ENCODE data around the gene DDAH2. TPM values are rescaled to one million over a fixed set of nuclear protein-coding genes. Genes with fewer than 3 reads are reported as not detected.

DDAH2 gene
- polyA plus RNA-seq, 1 donor from 2014 or later = 386 TPM

DNA sequence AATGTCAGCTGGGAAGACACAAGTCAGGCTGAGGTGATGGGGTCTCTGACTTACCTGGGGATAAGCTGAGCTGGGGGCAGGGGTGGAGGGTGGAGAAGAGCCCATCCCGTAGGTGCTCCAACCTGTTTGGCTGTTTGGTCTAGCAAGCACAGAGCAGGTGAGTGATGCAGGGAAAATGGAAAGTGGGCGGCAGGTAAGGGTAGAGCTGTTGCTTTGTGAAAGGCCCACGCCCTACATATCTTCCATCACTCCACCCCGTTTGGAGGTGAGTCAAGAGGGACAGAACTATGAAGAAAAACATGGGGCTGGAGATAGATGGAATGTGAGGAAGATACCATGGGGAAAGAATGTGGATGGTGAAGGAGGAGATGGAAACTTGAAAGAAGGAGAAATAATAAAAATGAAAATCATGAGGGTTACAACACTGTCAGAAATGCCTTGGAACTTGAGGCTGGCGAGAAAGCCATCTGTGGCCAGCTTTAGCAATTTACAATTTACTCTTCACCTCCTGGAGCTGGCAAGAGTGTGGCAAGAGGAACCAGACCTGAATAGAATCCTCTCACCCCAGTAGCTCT, 8.8 kb downstream of the DDAH2 start:
- Histone ChIP-seq H3K27me3 (ENCODE audit: insufficient read depth, low read depth, low read length) (no peaks in the 10 kb centered on the region), H3K4me2 (ENCODE audit: low read length) (no peak overlapping the region), H3K9me2 (ENCODE audit: insufficient read depth, low read length) (no peaks in the 10 kb centered on the region), H3K36me3 (ENCODE audit: insufficient read depth, low read length) (no peaks in the 10 kb centered on the region), H3K27ac (ENCODE audit: low read length) (no peak overlapping the region), H3F3A (ENCODE audit: insufficient read depth, low read length, poor library complexity, severe bottlenecking) (no peaks in the 10 kb centered on the region), H3K79me2 (replicated peaks; ENCODE audit: insufficient read depth, low read length) (no peaks in the 10 kb centered on the region), H2AFZ (ENCODE audit: low read depth, low read length) (no peak overlapping the region), H4K20me1 (ENCODE audit: insufficient read depth) (no peaks in the 10 kb centered on the region), H3K9me3 (ENCODE audit: low read length) (no peaks in the 10 kb centered on the region), H3K9ac (ENCODE audit: low read length) (no peak overlapping the region), H3K4me3 (ENCODE audit: low read length) (no peak overlapping the region)
- TF ChIP-seq EZH2 (IDR thresholded peaks at IDR 0.05; ENCODE audit: borderline replicate concordance, insufficient read depth, low read length, poor library complexity, severe bottlenecking) (no peak), TAF1 (IDR thresholded peaks at IDR 0.05; ENCODE audit: low read depth) (no peak), SMC3 (conservative IDR thresholded peaks at IDR 0.05; ENCODE audit: poor library complexity) (no peak), POLR2AphosphoS5 (IDR thresholded peaks at IDR 0.05) (no peak), EP300 (conservative IDR thresholded peaks at IDR 0.05; ENCODE audit: poor library complexity, severe bottlenecking) (no peak), MXI1 (conservative IDR thresholded peaks at IDR 0.05; ENCODE audit: poor library complexity, severe bottlenecking) (no peak)

DNA sequence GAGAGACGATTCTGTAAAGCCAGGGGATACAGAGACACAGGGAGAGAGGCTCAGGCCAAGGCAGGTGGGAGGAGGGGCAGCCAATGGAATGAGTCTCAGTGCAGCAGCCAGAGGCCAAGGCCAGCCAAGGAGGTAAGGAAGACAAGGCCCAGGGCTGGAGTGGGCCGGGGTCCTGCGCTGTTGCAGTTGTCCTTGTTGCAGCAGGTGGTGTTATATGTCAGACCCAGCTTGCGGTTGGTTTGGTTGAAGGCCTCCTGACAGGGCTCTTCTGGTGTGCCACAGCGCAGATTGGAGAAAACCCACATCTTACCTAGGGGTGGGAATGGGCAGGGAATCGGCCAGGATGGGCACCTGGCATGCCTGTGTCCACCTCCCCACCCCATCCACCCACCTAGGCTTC, 10.1 kb downstream of the DDAH2 start:
- no peak overlapping the region for H3K4me3 ChIP-seq (ENCODE audit: low read length)
- H3K27ac ChIP-seq (ENCODE audit: low read length) = no peak overlapping the region
- H3K9me2 ChIP-seq (ENCODE audit: insufficient read depth, low read length) = no peaks in the 10 kb centered on the region
- H3K27me3 ChIP-seq (ENCODE audit: insufficient read depth, low read depth, low read length) = no peaks in the 10 kb centered on the region
- H3K79me2 ChIP-seq (replicated peaks; ENCODE audit: insufficient read depth, low read length) = no peaks in the 10 kb centered on the region
- H2AFZ ChIP-seq (ENCODE audit: low read depth, low read length) = no peak overlapping the region
- no peak overlapping the region for H3K9ac ChIP-seq (ENCODE audit: low read length)
- TF ChIP-seq EZH2 (IDR thresholded peaks at IDR 0.05; ENCODE audit: borderline replicate concordance, insufficient read depth, low read length, poor library complexity, severe bottlenecking) (no peak), MXI1 (conservative IDR thresholded peaks at IDR 0.05; ENCODE audit: poor library complexity, severe bottlenecking) (no peak), TAF1 (IDR thresholded peaks at IDR 0.05; ENCODE audit: low read depth) (no peak)
- TF ChIP-seq, protein P1, sequence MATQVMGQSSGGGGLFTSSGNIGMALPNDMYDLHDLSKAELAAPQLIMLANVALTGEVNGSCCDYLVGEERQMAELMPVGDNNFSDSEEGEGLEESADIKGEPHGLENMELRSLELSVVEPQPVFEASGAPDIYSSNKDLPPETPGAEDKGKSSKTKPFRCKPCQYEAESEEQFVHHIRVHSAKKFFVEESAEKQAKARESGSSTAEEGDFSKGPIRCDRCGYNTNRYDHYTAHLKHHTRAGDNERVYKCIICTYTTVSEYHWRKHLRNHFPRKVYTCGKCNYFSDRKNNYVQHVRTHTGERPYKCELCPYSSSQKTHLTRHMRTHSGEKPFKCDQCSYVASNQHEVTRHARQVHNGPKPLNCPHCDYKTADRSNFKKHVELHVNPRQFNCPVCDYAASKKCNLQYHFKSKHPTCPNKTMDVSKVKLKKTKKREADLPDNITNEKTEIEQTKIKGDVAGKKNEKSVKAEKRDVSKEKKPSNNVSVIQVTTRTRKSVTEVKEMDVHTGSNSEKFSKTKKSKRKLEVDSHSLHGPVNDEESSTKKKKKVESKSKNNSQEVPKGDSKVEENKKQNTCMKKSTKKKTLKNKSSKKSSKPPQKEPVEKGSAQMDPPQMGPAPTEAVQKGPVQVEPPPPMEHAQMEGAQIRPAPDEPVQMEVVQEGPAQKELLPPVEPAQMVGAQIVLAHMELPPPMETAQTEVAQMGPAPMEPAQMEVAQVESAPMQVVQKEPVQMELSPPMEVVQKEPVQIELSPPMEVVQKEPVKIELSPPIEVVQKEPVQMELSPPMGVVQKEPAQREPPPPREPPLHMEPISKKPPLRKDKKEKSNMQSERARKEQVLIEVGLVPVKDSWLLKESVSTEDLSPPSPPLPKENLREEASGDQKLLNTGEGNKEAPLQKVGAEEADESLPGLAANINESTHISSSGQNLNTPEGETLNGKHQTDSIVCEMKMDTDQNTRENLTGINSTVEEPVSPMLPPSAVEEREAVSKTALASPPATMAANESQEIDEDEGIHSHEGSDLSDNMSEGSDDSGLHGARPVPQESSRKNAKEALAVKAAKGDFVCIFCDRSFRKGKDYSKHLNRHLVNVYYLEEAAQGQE (IDR thresholded peaks at IDR 0.05; ENCODE audit: borderline replicate concordance) = no peak
- TF ChIP-seq, protein P2, sequence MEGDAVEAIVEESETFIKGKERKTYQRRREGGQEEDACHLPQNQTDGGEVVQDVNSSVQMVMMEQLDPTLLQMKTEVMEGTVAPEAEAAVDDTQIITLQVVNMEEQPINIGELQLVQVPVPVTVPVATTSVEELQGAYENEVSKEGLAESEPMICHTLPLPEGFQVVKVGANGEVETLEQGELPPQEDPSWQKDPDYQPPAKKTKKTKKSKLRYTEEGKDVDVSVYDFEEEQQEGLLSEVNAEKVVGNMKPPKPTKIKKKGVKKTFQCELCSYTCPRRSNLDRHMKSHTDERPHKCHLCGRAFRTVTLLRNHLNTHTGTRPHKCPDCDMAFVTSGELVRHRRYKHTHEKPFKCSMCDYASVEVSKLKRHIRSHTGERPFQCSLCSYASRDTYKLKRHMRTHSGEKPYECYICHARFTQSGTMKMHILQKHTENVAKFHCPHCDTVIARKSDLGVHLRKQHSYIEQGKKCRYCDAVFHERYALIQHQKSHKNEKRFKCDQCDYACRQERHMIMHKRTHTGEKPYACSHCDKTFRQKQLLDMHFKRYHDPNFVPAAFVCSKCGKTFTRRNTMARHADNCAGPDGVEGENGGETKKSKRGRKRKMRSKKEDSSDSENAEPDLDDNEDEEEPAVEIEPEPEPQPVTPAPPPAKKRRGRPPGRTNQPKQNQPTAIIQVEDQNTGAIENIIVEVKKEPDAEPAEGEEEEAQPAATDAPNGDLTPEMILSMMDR (IDR thresholded peaks at IDR 0.05; ENCODE audit: poor library complexity, severe bottlenecking) = no peak
- no peaks in the 10 kb centered on the region for H3K36me3 ChIP-seq (ENCODE audit: insufficient read depth, low read length)
- no peaks in the 10 kb centered on the region for H3F3A ChIP-seq (ENCODE audit: insufficient read depth, low read length, poor library complexity, severe bottlenecking)
- H4K20me1 ChIP-seq (ENCODE audit: insufficient read depth) = no peaks in the 10 kb centered on the region
- H3K9me3 ChIP-seq (ENCODE audit: low read length) = no peaks in the 10 kb centered on the region
- H3K4me2 ChIP-seq (ENCODE audit: low read length) = no peak overlapping the region
